Activated CD4-positive, alpha-beta T cell treated with anti-CD3 and anti-CD28 coated beads, Interleukin-2, amount 10 ng/mL, durations not matched to agents 7 days and 5 days (primary cell): Measurements from ENCODE around the gene P3H3. TPM values are rescaled to one million over a fixed set of nuclear protein-coding genes. Genes with fewer than 3 reads are reported as not detected.

Experiments
- CTCF ChIA-PET: fragments of 350-600 bp; sonication (Branson Sonifier 250); formaldehyde crosslinking; loops from one replicate; lab custom pipeline; 2021; ENCODE audit warnings: antibody characterized with exemption; lab: Charles Lee
- POLR2A ChIA-PET: fragments of 350-600 bp; sonication (Branson Sonifier 250); formaldehyde crosslinking; loops from one replicate; lab custom pipeline; 2021; ENCODE audit warnings: antibody characterized with exemption; lab: Charles Lee
- DNase-seq: peaks from one replicate; pipeline ENCODE4 v3.0.0-alpha.2; 2020
- H3K27ac Mint-ChIP-seq: one replicate; pipeline ENCODE4 v1.8.0; 2021; ENCODE audit warnings: mild to moderate bottlenecking, moderate library complexity, mixed read lengths
- H3K27me3 Mint-ChIP-seq: one replicate; pipeline ENCODE4 v1.8.0; 2021; ENCODE audit warnings: mixed read lengths
- H3K36me3 Mint-ChIP-seq: one replicate; pipeline ENCODE4 v1.8.0; 2021; ENCODE audit warnings: low read depth, mixed read lengths
- H3K4me1 Mint-ChIP-seq: one replicate; pipeline ENCODE4 v1.8.0; 2021; ENCODE audit warnings: mixed read lengths
- H3K4me3 Mint-ChIP-seq: one replicate; pipeline ENCODE4 v1.8.0; 2021; ENCODE audit warnings: mild to moderate bottlenecking, moderate library complexity, mixed read lengths
- H3K9me3 Mint-ChIP-seq: one replicate; pipeline ENCODE4 v1.8.0; 2021; ENCODE audit warnings: mixed read lengths
- total RNA-seq, 2 experiments: library from RNA; stranded (reverse); gene quantifications; one replicate each; pipeline ENCODE4 v1.2.3, GENCODE V29; 2021

P3H3 gene
- total RNA-seq, 2 experiments from 2014 or later = 0.40 TPM; not detected in 1

- Mint-ChIP-seq H3K27me3 (peaks cover 44% of the 10 kb centered on the region), H3K27ac (no peak overlapping the region)
- POLR2A ChIA-PET = interaction anchor here (1.0 kb wide), 1 partner anchor 8 kb away, joined by 3 read pairs; no protein-coding TSS in a partner anchor
Measured at GRCh38 chr12:6830999-6831398, 2.8 kb downstream of the P3H3 start.

GRCh38 chr12:6831450-6831995 is 3.3 kb downstream of the P3H3 start:
- Mint-ChIP-seq H3K4me1 (peaks cover 16% of the 10 kb centered on the region), H3K36me3 (no peaks in the 10 kb centered on the region), H3K27me3 (peaks cover 39% of the 10 kb centered on the region), H3K27ac (peak overlapping the region; percentile 47), H3K4me3 (no peak overlapping the region), H3K9me3 (no peaks in the 10 kb centered on the region)
- ChIA-PET POLR2A (interaction anchor here (1.0 kb wide), 1 partner anchor 8 kb away, joined by 3 read pairs; no protein-coding TSS in a partner anchor), CTCF (interaction anchor here (1.1 to 3.6 kb wide), 4 partner anchors 10 to 78 kb away, joined by 3 to 16 read pairs (median 6); partner anchors contain the start of genes CDCA3, GNB3 and MLF2)
- no peak for DNase-seq

More at GRCh38 chr12:6830999-6831398, 2.8 kb downstream of the P3H3 start:
- no peaks in the 10 kb centered on the region for H3K9me3 Mint-ChIP-seq
- no peak overlapping the region for H3K4me3 Mint-ChIP-seq
- CTCF ChIA-PET = interaction anchor here (1.3 to 3.6 kb wide), 5 partner anchors 11 to 78 kb away, joined by 4 to 16 read pairs (median 5); partner anchors contain the start of genes GNB3 and MLF2
- DNase-seq = no peak
- no peaks in the 10 kb centered on the region for H3K36me3 Mint-ChIP-seq
- H3K4me1 Mint-ChIP-seq = peaks cover 15% of the 10 kb centered on the region

DNA sequence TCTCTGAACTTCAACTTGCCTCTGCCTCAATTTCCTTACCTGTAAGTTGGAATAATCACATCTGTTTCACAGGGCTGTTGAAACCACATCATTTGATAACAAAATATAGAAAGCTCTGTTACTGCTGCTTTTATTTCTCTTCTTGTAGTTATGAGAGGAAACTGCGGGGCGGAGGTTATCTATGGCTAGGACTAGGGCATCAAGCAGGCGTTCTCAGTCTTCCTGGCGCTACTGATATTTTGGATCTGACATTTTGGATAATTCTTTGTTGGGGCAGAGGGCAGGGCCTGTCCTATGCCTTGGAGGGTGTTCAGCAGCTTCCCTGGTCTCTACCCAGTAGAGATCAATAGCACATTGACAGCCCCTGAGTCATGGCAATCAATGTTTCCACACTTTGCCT is 3.9 kb downstream of the P3H3 start:
- peaks cover 16% of the 10 kb centered on the region for H3K4me1 Mint-ChIP-seq
- H3K9me3 Mint-ChIP-seq = no peaks in the 10 kb centered on the region
- no peaks in the 10 kb centered on the region for H3K36me3 Mint-ChIP-seq
- no peak for DNase-seq
- H3K27ac Mint-ChIP-seq = no peak overlapping the region
- POLR2A ChIA-PET = no interaction called here
- peaks cover 37% of the 10 kb centered on the region for H3K27me3 Mint-ChIP-seq
- CTCF ChIA-PET = interaction anchor here (1.1 to 3.6 kb wide), 6 partner anchors 7 to 79 kb away, joined by 3 to 21 read pairs (median 7); partner anchors contain the start of genes CDCA3, GNB3 and MLF2
- H3K4me3 Mint-ChIP-seq = no peak overlapping the region

- Mint-ChIP-seq H3K4me3 (no peak overlapping the region), H3K9me3 (no peaks in the 10 kb centered on the region), H3K27me3 (peaks cover 30% of the 10 kb centered on the region), H3K4me1 (peaks cover 10% of the 10 kb centered on the region), H3K27ac (no peak overlapping the region), H3K36me3 (no peaks in the 10 kb centered on the region)
- CTCF ChIA-PET = interaction anchor here (0.7 to 4.3 kb wide), 12 partner anchors 9 to 218 kb away, joined by 3 to 22 read pairs (median 6); partner anchors contain the start of genes CDCA3, MLF2 and TPI1
- POLR2A ChIA-PET = interaction anchor here (0.6 kb wide), 1 partner anchor 280 kb away, joined by 3 read pairs; no protein-coding TSS in a partner anchor
- no peak for DNase-seq
Measured at GRCh38 chr12:6833189-6833890, 5.1 kb downstream of the P3H3 start.

DNA sequence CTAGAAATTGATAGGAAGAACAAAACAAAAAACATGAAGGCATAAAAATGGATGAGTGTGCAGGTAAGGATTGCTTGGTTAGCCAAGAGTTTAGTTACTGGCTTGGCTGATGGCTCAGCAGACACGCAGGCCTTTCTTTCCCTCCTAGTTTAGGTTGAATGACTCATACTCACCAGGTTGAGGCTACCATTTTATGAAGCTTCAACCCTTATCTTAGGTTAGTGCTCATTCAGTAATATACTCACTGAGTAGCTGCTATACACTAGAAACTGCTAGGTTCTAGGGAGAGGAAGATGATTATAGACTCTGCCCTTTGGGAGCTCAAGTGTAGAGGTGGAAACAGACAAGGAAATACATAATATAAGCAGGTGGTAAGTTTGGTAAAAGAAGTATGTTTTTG is 6.0 kb downstream of the P3H3 start:
- DNase-seq = no peak
- ChIA-PET POLR2A (interaction anchor here (0.6 kb wide), 2 partner anchors 124 to 279 kb away, joined by 3 read pairs; no protein-coding TSS in a partner anchor), CTCF (interaction anchor here (0.6 to 4.3 kb wide), 14 partner anchors 10 to 271 kb away, joined by 3 to 22 read pairs (median 4); partner anchors contain the start of genes CDCA3 and MLF2)
- Mint-ChIP-seq H3K9me3 (no peaks in the 10 kb centered on the region), H3K4me3 (no peak overlapping the region), H3K27me3 (peaks cover 24% of the 10 kb centered on the region), H3K4me1 (peaks cover 5% of the 10 kb centered on the region), H3K36me3 (no peaks in the 10 kb centered on the region), H3K27ac (no peak overlapping the region)

DNA sequence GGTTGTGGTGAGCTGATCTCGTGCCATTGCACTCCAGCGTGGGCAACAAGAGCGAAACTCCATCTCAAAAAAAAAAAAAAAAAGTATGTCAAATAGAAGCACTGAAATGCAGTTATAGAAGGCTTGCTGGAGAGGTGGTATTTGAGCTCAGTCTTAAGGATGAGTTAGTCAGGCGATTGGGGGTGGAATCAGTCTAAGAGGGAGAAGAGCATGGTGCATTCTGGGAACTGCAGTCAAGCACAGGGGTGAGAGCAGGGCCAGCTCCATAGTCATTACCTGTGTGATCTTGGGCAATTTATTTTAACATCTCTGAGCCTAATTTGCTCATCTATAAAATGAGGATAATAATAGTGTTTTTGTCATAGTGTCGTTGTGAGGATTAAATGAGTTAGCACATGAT is 6.7 kb downstream of the P3H3 start:
- ChIA-PET POLR2A (interaction anchor here (0.6 kb wide), 1 partner anchor 124 kb away, joined by 3 read pairs; no protein-coding TSS in a partner anchor), CTCF (interaction anchor here (0.6 to 4.3 kb wide), 16 partner anchors 9 to 271 kb away, joined by 3 to 22 read pairs (median 4); partner anchors contain the start of genes CDCA3 and MLF2)
- DNase-seq = no peak
- Mint-ChIP-seq H3K27me3 (peaks cover 18% of the 10 kb centered on the region), H3K36me3 (no peaks in the 10 kb centered on the region), H3K4me3 (no peak overlapping the region), H3K27ac (no peak overlapping the region), H3K9me3 (no peaks in the 10 kb centered on the region), H3K4me1 (peaks cover 5% of the 10 kb centered on the region)

DNA sequence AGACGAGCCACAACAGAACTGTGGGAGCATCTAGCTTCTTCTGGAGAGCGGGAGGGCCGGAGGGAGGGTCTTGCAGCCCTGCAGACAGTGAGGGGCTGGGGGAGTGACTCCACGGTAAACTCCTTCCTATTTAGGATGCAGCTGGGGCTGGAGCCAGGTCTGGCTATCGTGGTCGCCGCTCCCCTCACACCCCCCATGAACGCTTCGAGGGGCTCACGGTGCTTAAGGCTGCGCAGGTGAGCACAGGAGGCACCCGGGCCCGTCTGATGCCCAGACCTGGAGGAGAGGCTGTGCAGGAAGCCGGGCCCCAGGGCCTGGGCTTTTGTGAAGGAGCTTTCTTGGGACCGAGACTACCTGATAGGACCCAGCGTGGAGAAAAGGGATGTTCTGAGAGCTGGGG is 8.6 kb downstream of the P3H3 start:
- ChIA-PET CTCF (interaction anchor here (0.8 to 4.3 kb wide), 11 partner anchors 10 to 84 kb away, joined by 3 to 22 read pairs (median 4); partner anchors contain the start of genes CDCA3, MLF2, SPSB2 and TPI1), POLR2A (no interaction called here)
- DNase-seq = no peak
- Mint-ChIP-seq H3K27me3 (no peaks in the 10 kb centered on the region), H3K4me3 (no peak overlapping the region), H3K4me1 (peaks cover 5% of the 10 kb centered on the region), H3K27ac (no peak overlapping the region), H3K9me3 (no peaks in the 10 kb centered on the region), H3K36me3 (no peaks in the 10 kb centered on the region)

- ChIA-PET CTCF (interaction anchor here (0.8 to 4.3 kb wide), 8 partner anchors 9 to 84 kb away, joined by 3 to 22 read pairs (median 4); partner anchors contain the start of genes CDCA3, MLF2, SPSB2 and TPI1), POLR2A (no interaction called here)
- Mint-ChIP-seq H3K27me3 (no peaks in the 10 kb centered on the region), H3K36me3 (no peaks in the 10 kb centered on the region), H3K27ac (no peak overlapping the region), H3K4me1 (peaks cover 5% of the 10 kb centered on the region), H3K9me3 (no peaks in the 10 kb centered on the region), H3K4me3 (no peak overlapping the region)
- DNase-seq = no peak
Measured at GRCh38 chr12:6837370-6838060, 9.3 kb downstream of the P3H3 start.

DNA sequence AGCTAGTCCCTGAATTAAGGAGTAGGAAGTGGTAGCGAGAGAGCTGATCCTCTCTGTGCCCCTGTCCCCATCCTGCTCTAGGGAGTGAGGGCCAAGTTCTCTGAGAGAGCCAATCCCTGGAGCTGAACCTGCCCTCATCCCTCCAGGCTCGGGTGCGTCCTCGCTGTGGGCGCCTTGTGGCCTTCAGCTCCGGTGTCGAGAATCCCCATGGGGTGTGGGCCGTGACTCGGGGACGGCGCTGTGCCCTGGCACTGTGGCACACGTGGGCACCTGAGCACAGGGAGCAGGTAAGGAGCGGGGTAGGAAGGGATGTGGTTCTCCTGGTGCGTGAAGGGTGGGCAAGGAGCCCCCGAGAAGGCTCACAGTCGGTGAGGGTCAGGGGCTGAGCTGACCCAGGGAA is 10.6 kb downstream of the P3H3 start:
- Mint-ChIP-seq H3K27ac (no peak overlapping the region), H3K9me3 (no peaks in the 10 kb centered on the region), H3K36me3 (no peaks in the 10 kb centered on the region), H3K27me3 (no peaks in the 10 kb centered on the region), H3K4me3 (no peak overlapping the region), H3K4me1 (peaks cover 5% of the 10 kb centered on the region)
- CTCF ChIA-PET = interaction anchor here (0.9 to 2.3 kb wide), 6 partner anchors 10 to 87 kb away, joined by 3 to 7 read pairs (median 4); no protein-coding TSS in a partner anchor
- no peak for DNase-seq
- POLR2A ChIA-PET = interaction anchor here (1.2 kb wide), 1 partner anchor 8 kb away, joined by 3 read pairs; no protein-coding TSS in a partner anchor

DNA sequence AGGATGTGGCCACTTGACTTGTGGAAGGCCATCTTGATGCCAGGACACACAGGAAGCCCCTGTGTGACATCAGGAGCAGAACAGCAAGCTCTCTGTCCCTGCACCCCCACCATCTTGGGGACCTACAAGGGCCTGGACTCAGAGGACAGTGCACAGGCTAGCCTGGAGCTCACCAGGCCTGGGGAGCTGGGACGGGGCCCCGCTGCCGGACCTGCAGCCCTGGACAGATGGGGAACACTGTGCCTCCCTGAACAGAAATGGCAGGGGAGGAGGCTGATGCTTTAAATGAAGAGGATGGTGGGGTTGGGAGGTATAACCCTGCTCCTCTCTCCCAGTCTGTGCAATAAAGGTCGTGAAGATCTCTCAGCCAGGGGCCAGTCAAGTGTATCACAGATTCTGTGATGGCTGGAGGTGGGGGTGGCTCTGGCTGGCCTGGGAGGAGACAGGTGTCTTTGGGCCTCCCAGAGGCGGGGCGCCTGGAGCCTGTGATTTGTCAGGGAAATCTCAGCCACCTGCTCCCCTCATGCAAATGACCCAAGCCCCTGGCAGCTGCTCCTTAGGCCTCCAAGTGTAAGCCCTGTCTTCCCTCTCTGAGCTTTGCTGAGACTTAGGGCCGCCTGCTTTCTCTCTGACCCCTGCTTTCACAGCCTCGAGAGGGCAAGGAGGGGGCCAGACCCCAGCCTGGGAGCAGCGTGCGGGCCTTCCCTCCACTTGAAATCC is 11.4 kb downstream of the P3H3 start:
- Mint-ChIP-seq H3K36me3 (no peaks in the 10 kb centered on the region), H3K9me3 (no peaks in the 10 kb centered on the region), H3K27me3 (no peaks in the 10 kb centered on the region), H3K27ac (no peak overlapping the region), H3K4me3 (no peak overlapping the region), H3K4me1 (peaks cover 5% of the 10 kb centered on the region)
- POLR2A ChIA-PET = interaction anchor here (0.6 to 1.2 kb wide), 3 partner anchors 9 to 281 kb away, joined by 3 read pairs; partner anchors contain the start of gene USP5
- CTCF ChIA-PET = interaction anchor here (0.9 to 4.6 kb wide), 8 partner anchors 11 to 88 kb away, joined by 3 to 24 read pairs (median 4); partner anchors contain the start of genes CDCA3, P3H3, SPSB2 and USP5
- no peak for DNase-seq

DNA sequence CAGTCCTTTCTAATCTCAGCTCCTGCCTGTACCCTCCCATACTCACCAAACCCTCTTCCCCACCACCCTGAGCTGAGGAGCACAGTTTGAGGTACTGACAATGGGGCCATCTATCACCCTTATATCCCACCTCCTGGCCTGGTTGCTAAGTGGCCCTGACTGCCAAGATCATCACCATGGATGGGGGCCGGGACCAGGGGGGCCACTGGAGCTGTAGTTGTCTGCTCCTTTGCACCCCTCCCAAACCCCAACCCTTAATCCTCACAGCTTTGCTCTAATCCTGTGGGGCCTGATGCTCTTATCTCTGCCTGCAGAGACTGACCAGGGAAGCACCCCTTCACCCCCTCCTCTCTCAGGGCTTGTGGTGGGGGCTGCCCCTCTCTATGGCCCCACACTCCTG is 12.1 kb downstream of the P3H3 start:
- no peak overlapping the region for H3K4me3 Mint-ChIP-seq
- POLR2A ChIA-PET = interaction anchor here (0.8 kb wide), 1 partner anchor 11 kb away, joined by 3 read pairs; the partner anchor contains the start of gene USP5
- H3K9me3 Mint-ChIP-seq = no peaks in the 10 kb centered on the region
- DNase-seq = no peak
- no peaks in the 10 kb centered on the region for H3K36me3 Mint-ChIP-seq
- H3K4me1 Mint-ChIP-seq = peaks cover 5% of the 10 kb centered on the region
- CTCF ChIA-PET = interaction anchor here (1.4 to 4.6 kb wide), 6 partner anchors 9 to 75 kb away, joined by 4 to 24 read pairs (median 8); partner anchors contain the start of genes CDCA3, P3H3, SPSB2 and USP5
- no peaks in the 10 kb centered on the region for H3K27me3 Mint-ChIP-seq
- no peak overlapping the region for H3K27ac Mint-ChIP-seq
